Retinal pigment epithelial cell (primary cell): ENCODE results near the gene DENND6A.
A peak's percentile ranks its signal among the peaks of the same experiment; 100 is the strongest.
"Not testable (repeated sequence)": the region's sequence is repeated elsewhere in the genome, so short reads cannot be mapped to it uniquely, and the experiment has no call there.

Experiments
- DNase-seq: peaks from one replicate; pipeline ENCODE4 v3.0.0-alpha.2; 2010; ENCODE audit warnings: low read depth
- H3K4me3 ChIP-seq: 2 replicates; pipeline ENCODE4 v1.5.1; 2011; ENCODE audit warnings: mild to moderate bottlenecking, low read length, control low read depth, moderate library complexity
- TF ChIP-seq, protein P1 (sequence below): conservative IDR thresholded peaks from 2 replicates; pipeline ENCODE4 v1.5.1; 2011; ENCODE audit warnings: low read depth, low read length, control low read depth, inconsistent platforms

The DENND6A gene

DNA sequence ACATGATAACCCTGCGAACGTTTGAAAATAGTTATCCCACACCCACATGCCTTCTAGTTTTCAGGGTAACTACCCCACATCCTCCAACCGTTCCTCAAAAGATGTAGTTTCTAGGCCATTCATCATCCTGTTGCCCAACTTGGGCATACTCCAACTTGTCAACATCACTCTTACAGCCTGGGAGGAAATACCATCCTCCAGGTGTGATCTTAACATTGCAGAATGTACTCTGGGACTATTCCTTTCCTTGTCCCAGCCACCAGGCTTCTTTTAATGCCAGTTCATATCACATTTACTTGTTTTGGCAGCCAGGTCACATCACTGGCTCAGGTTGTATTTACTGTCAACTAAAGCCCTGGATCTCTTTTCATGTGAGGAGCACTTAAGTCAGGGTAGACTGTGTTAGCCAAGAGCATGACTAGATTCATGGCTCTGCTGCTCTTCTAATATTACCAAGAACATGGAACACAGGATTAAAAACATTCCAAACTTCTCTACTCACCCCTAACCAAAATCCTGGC lies 4.0 kb upstream of the DENND6A start:
- TF ChIP-seq, protein P1, sequence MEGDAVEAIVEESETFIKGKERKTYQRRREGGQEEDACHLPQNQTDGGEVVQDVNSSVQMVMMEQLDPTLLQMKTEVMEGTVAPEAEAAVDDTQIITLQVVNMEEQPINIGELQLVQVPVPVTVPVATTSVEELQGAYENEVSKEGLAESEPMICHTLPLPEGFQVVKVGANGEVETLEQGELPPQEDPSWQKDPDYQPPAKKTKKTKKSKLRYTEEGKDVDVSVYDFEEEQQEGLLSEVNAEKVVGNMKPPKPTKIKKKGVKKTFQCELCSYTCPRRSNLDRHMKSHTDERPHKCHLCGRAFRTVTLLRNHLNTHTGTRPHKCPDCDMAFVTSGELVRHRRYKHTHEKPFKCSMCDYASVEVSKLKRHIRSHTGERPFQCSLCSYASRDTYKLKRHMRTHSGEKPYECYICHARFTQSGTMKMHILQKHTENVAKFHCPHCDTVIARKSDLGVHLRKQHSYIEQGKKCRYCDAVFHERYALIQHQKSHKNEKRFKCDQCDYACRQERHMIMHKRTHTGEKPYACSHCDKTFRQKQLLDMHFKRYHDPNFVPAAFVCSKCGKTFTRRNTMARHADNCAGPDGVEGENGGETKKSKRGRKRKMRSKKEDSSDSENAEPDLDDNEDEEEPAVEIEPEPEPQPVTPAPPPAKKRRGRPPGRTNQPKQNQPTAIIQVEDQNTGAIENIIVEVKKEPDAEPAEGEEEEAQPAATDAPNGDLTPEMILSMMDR = no peak
- DNase-seq = no peak

DNA sequence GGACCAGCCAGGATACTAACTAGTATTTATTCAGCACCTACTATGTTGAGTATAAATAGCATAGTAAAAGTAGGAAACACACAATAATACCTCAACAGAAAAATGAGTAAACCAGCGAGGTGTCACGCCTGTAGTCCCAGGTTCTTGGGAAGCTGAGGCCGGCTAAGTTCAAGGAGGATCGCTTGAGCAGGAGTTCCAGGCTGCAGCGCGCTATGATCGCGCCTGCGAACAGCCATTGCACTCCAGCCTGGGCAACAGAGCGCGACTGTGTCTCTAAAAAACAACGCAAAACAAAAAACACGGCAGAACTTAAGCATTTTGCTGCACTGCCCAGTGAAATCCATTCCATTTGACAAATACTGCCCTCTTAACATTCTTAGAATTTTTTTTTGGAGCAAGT lies 1.3 kb upstream of the DENND6A start:
- DNase-seq = no peak
- TF ChIP-seq, protein P1 = no peak

More for the DNA sequence above, 4.0 kb upstream of the DENND6A start:
- H3K4me3 ChIP-seq = no peak overlapping the region

DNA sequence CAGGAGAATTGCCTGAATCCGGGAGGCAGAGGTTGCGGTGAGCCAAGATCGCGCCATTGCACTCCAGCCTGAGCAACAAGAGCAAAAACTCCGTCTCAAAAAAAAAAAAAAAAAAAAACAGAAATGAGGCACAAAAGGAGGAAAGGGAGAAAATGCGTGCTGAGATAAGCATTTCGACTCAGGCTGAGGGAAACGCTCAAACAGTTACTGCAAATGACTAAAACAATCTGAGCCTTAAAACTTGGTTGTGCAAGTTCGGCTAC lies 813 bp downstream of the DENND6A start:
- H3K4me3 ChIP-seq = peak overlapping the region; percentile 66
- DNase-seq = not testable (repeated sequence)

More for the DNA sequence above, 1.3 kb upstream of the DENND6A start:
- H3K4me3 ChIP-seq = no peak overlapping the region

DNA sequence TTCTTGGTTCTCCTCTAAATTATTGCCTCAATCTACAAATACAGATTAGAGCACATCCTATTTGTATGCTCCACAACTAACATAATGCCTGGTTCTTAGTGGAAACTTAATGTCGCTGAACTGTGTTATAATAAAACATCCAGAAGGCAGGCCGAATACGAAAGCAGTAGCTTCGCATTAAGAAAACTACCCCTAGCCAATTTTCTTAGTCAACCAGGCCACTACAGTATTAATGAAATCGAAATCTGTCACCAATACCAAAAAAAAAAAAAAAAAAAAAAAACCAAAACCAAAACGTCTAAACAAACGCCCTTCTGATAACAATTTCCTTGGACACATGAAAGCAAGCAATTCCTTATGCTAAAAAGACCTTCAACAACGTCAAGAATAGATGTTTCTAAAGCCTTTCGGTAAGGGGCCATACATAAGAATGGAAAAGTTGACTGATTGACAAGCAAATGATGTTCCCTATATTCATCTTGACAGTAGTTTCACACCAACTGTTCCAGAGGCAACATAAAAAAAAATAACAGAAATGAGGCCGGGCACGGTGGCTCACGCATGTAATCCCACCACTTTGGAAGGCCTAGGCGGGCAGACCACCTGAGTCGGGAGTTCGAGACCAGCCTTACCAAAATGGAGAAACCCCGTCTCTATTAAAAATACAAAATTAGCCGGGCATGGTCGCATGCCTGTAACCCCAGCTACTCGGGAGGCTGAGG lies 1.3 kb downstream of the DENND6A start:
- H3K4me3 ChIP-seq = peak overlapping the region; percentile 66
- TF ChIP-seq, protein P1 = no peak
- no peak for DNase-seq

DNA sequence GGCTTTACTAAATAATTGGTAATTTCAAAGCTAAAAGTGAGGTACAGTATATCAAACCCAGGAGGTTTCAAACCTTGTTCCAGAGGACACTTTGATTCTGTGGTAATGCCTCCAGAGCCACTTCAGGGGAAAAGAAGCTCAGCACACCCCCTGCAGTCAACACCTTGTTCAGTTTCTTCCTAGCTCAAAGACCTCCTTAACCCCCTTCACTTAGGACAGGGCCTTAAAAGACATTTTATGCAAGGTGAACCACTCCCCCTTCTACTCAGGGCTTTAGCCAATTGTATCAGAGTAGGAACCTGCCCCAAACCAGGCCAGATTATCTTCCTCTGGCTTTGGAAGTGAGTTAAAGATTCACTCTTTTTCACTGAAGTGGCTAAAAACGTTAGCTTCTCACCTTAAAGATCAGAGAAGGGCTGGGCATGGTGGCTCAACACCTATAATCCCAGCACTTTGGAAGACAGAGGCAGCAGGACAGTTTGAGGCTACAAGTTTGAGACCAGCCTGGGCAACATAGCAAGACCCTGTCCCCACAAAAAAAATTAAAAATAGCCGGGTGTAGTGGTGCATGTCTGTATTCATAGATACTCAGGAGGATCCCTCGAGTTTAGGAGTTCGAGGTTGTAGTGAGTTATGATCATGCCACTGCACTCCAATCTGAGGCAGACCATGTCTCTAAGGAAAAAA lies 3.4 kb downstream of the DENND6A start:
- no peak overlapping the region for H3K4me3 ChIP-seq
- TF ChIP-seq, protein P1 = no peak
- no peak for DNase-seq

DNA sequence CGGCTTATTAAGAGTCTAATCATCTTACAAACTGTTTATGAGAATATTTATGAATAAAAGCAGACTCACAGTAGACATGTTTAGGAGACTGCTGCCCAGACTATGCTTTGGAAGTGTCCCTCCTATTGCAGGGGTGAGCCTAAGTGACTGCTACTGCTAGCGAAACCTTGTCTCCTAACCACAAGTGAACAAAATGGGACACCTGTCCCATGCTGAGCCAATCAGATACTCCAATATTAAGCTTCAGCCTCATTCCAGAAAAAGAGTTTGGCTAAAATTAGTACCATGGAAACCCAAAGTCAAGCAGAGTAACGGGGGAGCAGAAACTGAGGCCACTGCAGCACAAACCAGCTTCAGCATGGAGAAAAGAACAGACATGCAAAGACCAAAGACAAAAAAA lies 4.6 kb downstream of the DENND6A start:
- TF ChIP-seq, protein P1 = no peak
- H3K4me3 ChIP-seq = no peak overlapping the region
- no peak for DNase-seq

DNA sequence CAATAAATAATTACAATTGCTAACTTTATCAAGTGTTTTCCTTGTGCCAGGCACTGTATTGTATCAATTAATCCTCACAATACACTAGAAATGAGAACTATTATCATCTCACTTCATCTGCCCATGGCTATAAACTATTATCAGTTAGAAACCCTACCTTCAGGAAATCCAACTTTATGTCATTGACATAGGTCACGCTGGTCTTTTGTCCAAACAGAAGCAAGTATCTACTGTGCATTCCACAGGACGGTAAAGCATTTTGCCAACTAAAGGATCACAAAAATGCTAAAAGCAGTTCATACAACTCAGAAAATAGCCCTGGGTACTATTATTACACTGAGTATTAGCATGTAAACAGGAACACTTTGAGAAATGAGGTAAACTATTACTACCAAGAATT lies 9.6 kb downstream of the DENND6A start:
- no peak overlapping the region for H3K4me3 ChIP-seq
- TF ChIP-seq, protein P1 = no peak
- no peak for DNase-seq
